GM12891 (cell line): Measurements from ENCODE around the gene TRANK1.
A peak's percentile ranks its signal among the peaks of the same experiment; 100 is the strongest.

ENCODE experiments used
- DNase-seq: peaks from one replicate; pipeline ENCODE4 v3.0.0; 2011; ENCODE audit warnings: low spot score; ENCODE audit not compliant: insufficient read length
- FAIRE-seq: peaks from 2 replicates; lab custom pipeline; 2011; peaks lifted over from hg19 to GRCh38; lab: Jason Lieb, UNC
- PAX5 ChIP-seq: IDR thresholded peaks from 2 replicates; pipeline ENCODE4 v1.6.1; 2011; ENCODE audit warnings: low read length, moderate library complexity, mild to moderate bottlenecking; ENCODE audit not compliant: insufficient read depth, severe bottlenecking
- SPI1 ChIP-seq: IDR thresholded peaks from 2 replicates; pipeline ENCODE4 v1.6.1; 2011; ENCODE audit warnings: low read depth, low read length, control low read depth

Gene TRANK1

GRCh38 chr3:36777424-36778218 is 167.2 kb downstream of the TRANK1 start:
- no peak for FAIRE-seq
- DNase-seq = no peak
- TF ChIP-seq PAX5 = no peak
- peak; percentile 20; the same call in 1 of the 2 replicates for TF ChIP-seq SPI1
